H9 (cell line): ENCODE results near the gene SLC22A5. TPM values are rescaled to one million over a fixed set of nuclear protein-coding genes. Genes with fewer than 3 reads are reported as not detected.

Source experiments
- DNase-seq: peaks from one replicate; pipeline ENCODE4 v3.0.0-alpha.2; 2017
- H2AFZ ChIP-seq: one replicate; pipeline ENCODE4 v1.6.1; 2013; ENCODE audit warnings: mild to moderate bottlenecking, low read length, control low read depth, moderate library complexity
- H2AK5ac ChIP-seq: 2 replicates; pipeline ENCODE4 v1.6.1; 2013; ENCODE audit warnings: low read length, control low read depth, mixed read lengths; ENCODE audit not compliant: insufficient read length
- H2BK120ac ChIP-seq: one replicate; pipeline ENCODE4 v1.6.1; 2013; ENCODE audit warnings: low read depth, mild to moderate bottlenecking, low read length, control low read depth, inconsistent platforms; ENCODE audit not compliant: poor library complexity, severe bottlenecking
- H2BK12ac ChIP-seq: 2 replicates; pipeline ENCODE4 v1.6.1; 2013; ENCODE audit warnings: low read length, control low read depth, mixed read lengths, low read depth; ENCODE audit not compliant: insufficient read length
- H2BK15ac ChIP-seq: 2 replicates; pipeline ENCODE4 v1.6.1; 2013; ENCODE audit warnings: low read depth, low read length, control low read depth
- H2BK20ac ChIP-seq: one replicate; pipeline ENCODE4 v1.6.1; 2013; ENCODE audit warnings: low read depth, mild to moderate bottlenecking, low read length, control low read depth, inconsistent platforms; ENCODE audit not compliant: poor library complexity, severe bottlenecking
- H2BK5ac ChIP-seq: 2 replicates; pipeline ENCODE4 v1.6.1; 2013; ENCODE audit warnings: low read length, control low read depth, mixed read lengths; ENCODE audit not compliant: insufficient read length
- H3K14ac ChIP-seq: 2 replicates; pipeline ENCODE4 v1.6.1; 2013; ENCODE audit warnings: low read length, control low read depth; ENCODE audit not compliant: insufficient read depth
- H3K18ac ChIP-seq: 2 replicates; pipeline ENCODE4 v1.6.1; 2013; ENCODE audit warnings: low read depth, mild to moderate bottlenecking, mixed read lengths, low read length, control low read depth; ENCODE audit not compliant: insufficient read length
- H3K23ac ChIP-seq: 2 replicates; pipeline ENCODE4 v1.6.1; 2013; ENCODE audit warnings: low read length, control low read depth, mixed read lengths, low read depth; ENCODE audit not compliant: insufficient read length
- H3K23me2 ChIP-seq: 2 replicates; pipeline ENCODE4 v1.6.1; 2013; ENCODE audit warnings: low read depth, mild to moderate bottlenecking, mixed read lengths, low read length, control low read depth; ENCODE audit not compliant: insufficient read length, poor library complexity, severe bottlenecking
- H3K27ac ChIP-seq: 2 replicates; pipeline ENCODE4 v1.5.1; 2013; ENCODE audit warnings: low read length, control low read depth, mixed read lengths, low read depth; ENCODE audit not compliant: insufficient read length
- H3K27me3 ChIP-seq: 2 replicates; pipeline ENCODE4 v1.6.1; 2013; ENCODE audit warnings: low read length, control low read depth, inconsistent platforms; ENCODE audit not compliant: insufficient read depth
- H3K4ac ChIP-seq: 2 replicates; pipeline ENCODE4 v1.6.1; 2013; ENCODE audit warnings: low read depth, mild to moderate bottlenecking, control low read depth, inconsistent platforms, low read length, moderate library complexity
- H3K4me1 ChIP-seq: 2 replicates; pipeline ENCODE4 v1.6.1; 2013; ENCODE audit warnings: low read length, control low read depth, inconsistent platforms; ENCODE audit not compliant: insufficient read depth
- H3K4me2 ChIP-seq: 2 replicates; pipeline ENCODE4 v1.6.1; 2013; ENCODE audit warnings: low read length, control low read depth, mixed read lengths; ENCODE audit not compliant: insufficient read length, insufficient read depth
- H3K56ac ChIP-seq: 2 replicates; pipeline ENCODE4 v1.6.1; 2013; ENCODE audit warnings: low read depth, mild to moderate bottlenecking, mixed read lengths, low read length, control low read depth; ENCODE audit not compliant: insufficient read length
- H3K79me1 ChIP-seq: 2 replicates; pipeline ENCODE4 v1.6.1; 2013; ENCODE audit warnings: low read depth, mild to moderate bottlenecking, moderate library complexity, low read length, control low read depth, inconsistent platforms; ENCODE audit not compliant: insufficient read depth, poor library complexity, severe bottlenecking
- H3K79me2 ChIP-seq: 2 replicates; pipeline ENCODE4 v1.6.1; 2013; ENCODE audit warnings: low read length, control low read depth, inconsistent platforms; ENCODE audit not compliant: insufficient read depth
- H3K9ac ChIP-seq: 2 replicates; pipeline ENCODE4 v1.6.1; 2013; ENCODE audit warnings: low read length, control low read depth, mixed read lengths; ENCODE audit not compliant: insufficient read length; ENCODE audit errors: extremely low read depth
- H3K9me3 ChIP-seq: one replicate; pipeline ENCODE4 v1.6.1; 2013; ENCODE audit warnings: low read depth, low read length, inconsistent platforms; ENCODE audit not compliant: control insufficient read depth
- H3T11ph ChIP-seq: one replicate; pipeline ENCODE4 v1.6.1; 2013; ENCODE audit warnings: mild to moderate bottlenecking, low read length, control low read depth, inconsistent platforms
- H4K20me1 ChIP-seq: one replicate; pipeline ENCODE4 v1.6.1; 2013; ENCODE audit not compliant: control insufficient read depth, insufficient read length, insufficient read depth
- H4K5ac ChIP-seq: 2 replicates; pipeline ENCODE4 v1.6.1; 2013; ENCODE audit warnings: low read depth, mild to moderate bottlenecking, mixed read lengths, low read length, control low read depth; ENCODE audit not compliant: insufficient read length
- H4K8ac ChIP-seq: replicated peaks from 2 replicates; pipeline ENCODE4 v1.6.1; 2013; ENCODE audit warnings: low read length, control low read depth, mixed read lengths, low read depth; ENCODE audit not compliant: insufficient read length
- H4K91ac ChIP-seq: 2 replicates; pipeline ENCODE4 v1.6.1; 2013; ENCODE audit warnings: low read depth, mild to moderate bottlenecking, moderate library complexity, mixed read lengths, low read length, control low read depth; ENCODE audit not compliant: insufficient read length
- H3K27ac Mint-ChIP-seq, 3 experiments: 2 replicates in 2 of 3; 3 replicates in 1 of 3; pipeline ENCODE4 v1.8.0; 2020 to 2021; ENCODE audit warnings: mixed read lengths in 3 of 3, mild to moderate bottlenecking in 1 of 3, moderate library complexity in 1 of 3
- H3K27me3 Mint-ChIP-seq: 2 replicates; pipeline ENCODE4 v1.8.0; 2021; ENCODE audit warnings: low read depth, mild to moderate bottlenecking, moderate library complexity, mixed read lengths
- H3K36me3 Mint-ChIP-seq, 3 experiments: 2 replicates in 2 of 3; 3 replicates in 1 of 3; pipeline ENCODE4 v1.8.0; 2020 to 2021; ENCODE audit warnings: low read depth in 3 of 3, mixed read lengths in 3 of 3; ENCODE audit not compliant: insufficient read depth in 1 of 3
- H3K4me1 Mint-ChIP-seq, 2 experiments: 2 replicates each; pipeline ENCODE4 v1.8.0; 2020; ENCODE audit warnings: mixed read lengths in 2 of 2
- H3K4me3 Mint-ChIP-seq, 2 experiments: 2 replicates in 1 of 2; 3 replicates in 1 of 2; pipeline ENCODE4 v1.8.0; 2020 to 2021; ENCODE audit warnings: mild to moderate bottlenecking in 2 of 2, mixed read lengths in 2 of 2, moderate library complexity in 1 of 2
- H3K9me3 Mint-ChIP-seq, 2 experiments: 2 replicates in 1 of 2; 3 replicates in 1 of 2; pipeline ENCODE4 v1.8.0; 2020; ENCODE audit warnings: mild to moderate bottlenecking in 2 of 2, mixed read lengths in 2 of 2, moderate library complexity in 1 of 2
- CTCF ChIP-seq: fragments of 200-600 bp; sonication (generic); conservative IDR thresholded peaks from 3 replicates; pipeline ENCODE4 v1.8.0; 2021; ENCODE audit warnings: antibody characterized with exemption, mild to moderate bottlenecking
- WGBS: extraction: QIAGEN DNeasy Blood & Tissue Kit; methylation state at CpG from one replicate; pipeline ENCODE4 v1.1.7; 2013; ENCODE audit warnings: missing lambda C conversion rate, low lambda C conversion rate, mixed read lengths; ENCODE audit not compliant: insufficient read length; ENCODE audit errors: extremely low coverage; 5-methylcytosine and 5-hydroxymethylcytosine counted together
- total RNA-seq: library from RNA; stranded (reverse); gene quantifications from 2 replicates; pipeline ENCODE4 v1.2.1, GENCODE V29; 2021

Gene SLC22A5
- total RNA-seq, 1 experiment from 2014 or later, result 3.4 TPM

DNA sequence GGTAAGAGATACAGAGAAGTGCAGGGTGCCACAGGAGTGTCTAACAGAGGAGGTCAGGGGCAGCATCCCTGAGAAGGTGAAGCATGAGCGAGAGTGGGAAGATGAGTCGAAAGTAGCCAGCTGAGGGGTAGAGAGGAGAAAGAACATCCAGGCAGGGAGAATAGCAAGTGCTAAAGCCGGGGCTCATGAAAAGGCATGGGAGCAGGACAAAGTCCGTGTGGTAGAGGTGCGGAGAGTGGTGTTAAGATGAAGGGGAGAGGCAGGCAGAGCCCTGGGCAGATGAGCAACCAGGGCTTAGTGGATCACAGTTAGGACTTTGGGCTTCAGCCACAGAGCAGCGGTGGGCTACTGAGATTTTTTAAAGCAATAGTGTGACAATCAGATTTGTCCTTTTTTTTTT lies 10.5 kb downstream of the SLC22A5 start:
- Histone ChIP-seq H3K79me2 (no peaks in the 10 kb centered on the region), H2BK20ac (no peak overlapping the region), H2BK15ac (no peak overlapping the region), H3K18ac (no peak overlapping the region), H2BK12ac (no peak overlapping the region), H3K56ac (no peak overlapping the region), H4K20me1 (no peaks in the 10 kb centered on the region), H3K27ac (no peak overlapping the region), H4K8ac (no peak overlapping the region), H3K9me3 (no peaks in the 10 kb centered on the region), H3K4me1 (no peaks in the 10 kb centered on the region), H2AK5ac (no peak overlapping the region), H3K27me3 (no peaks in the 10 kb centered on the region), H3K79me1 (no peaks in the 10 kb centered on the region), H3K23me2 (no peaks in the 10 kb centered on the region), H3K9ac (no peak overlapping the region), H3T11ph (no peak overlapping the region), H2AFZ (no peak overlapping the region), H4K91ac (no peak overlapping the region), H2BK120ac (no peak overlapping the region), H3K14ac (no peak overlapping the region), H2BK5ac (no peak overlapping the region), H3K23ac (no peak overlapping the region), H3K4ac (no peak overlapping the region), H3K4me2 (no peak overlapping the region), H4K5ac (no peak overlapping the region)
- TF ChIP-seq CTCF, result no peak
- no peak for DNase-seq
- WGBS, result no CpG with 5 or more reads among the region's 6 CpGs
- Mint-ChIP-seq H3K4me3 (no peak overlapping the region), H3K27ac (no peak overlapping the region; a peak in 1 of 7 replicates), H3K27me3 (no peaks in the 10 kb centered on the region), H3K9me3 (no peaks in the 10 kb centered on the region), H3K4me1 (no peaks in the 10 kb centered on the region), H3K36me3 (no peaks in the 10 kb centered on the region)
